HPDE6-E6E7 (cell line): Measurements from ENCODE around the gene ATXN7.

ENCODE experiments used
- DNase-seq: peaks from one replicate; pipeline ENCODE4 v3.0.0; 2011; ENCODE audit warnings: missing footprints; ENCODE audit errors: extremely low spot score

Gene ATXN7

GRCh38 chr3:63863150-63864007 is at the start of gene ATXN7, which contains the start of gene THOC7:
TSS of gene ATXN7 (plus strand) at chr3:63863867. CDS start at chr3:63912599, 48,732 bp downstream.
TSS of gene THOC7 (minus strand) at chr3:63863805. CDS start at chr3:63863790, 15 bp downstream.
- no peak for DNase-seq

GRCh38 chr3:63814237-63814636 is 49.4 kb upstream of the ATXN7 start:
- no peak for DNase-seq

GRCh38 chr3:63817225-63817624 is 46.4 kb upstream of the ATXN7 start:
- DNase-seq, result no peak

GRCh38 chr3:63818282-63819150 is 45.2 kb upstream of the ATXN7 start:
- DNase-seq, result no peak

- DNase-seq, result no peak
These were observed 44.6 kb upstream of the ATXN7 start, which contains the start of gene C3orf49 for GRCh38 chr3:63819151-63819398. TSS of gene C3orf49 (plus strand) at chr3:63819299. CDS start at chr3:63819472, 173 bp downstream.

GRCh38 chr3:63824309-63824708 is 39.4 kb upstream of the ATXN7 start:
- peak; percentile 6 for DNase-seq

- no peak for DNase-seq
These were observed 33.1 kb upstream of the ATXN7 start for GRCh38 chr3:63830526-63830925.

GRCh38 chr3:63832395-63832794 is 31.3 kb upstream of the ATXN7 start:
- DNase-seq, result no peak

- no peak for DNase-seq
These were observed 22.0 kb upstream of the ATXN7 start for GRCh38 chr3:63841704-63842103.

- DNase-seq, result no peak
These were observed 21.5 kb upstream of the ATXN7 start for GRCh38 chr3:63842127-63842526.

- no peak for DNase-seq
These were observed 18.5 kb upstream of the ATXN7 start for GRCh38 chr3:63845215-63845614.

- DNase-seq, result no peak
These were observed 15.8 kb upstream of the ATXN7 start for GRCh38 chr3:63847718-63848450.

GRCh38 chr3:63849175-63849574 is 14.5 kb upstream of the ATXN7 start:
- DNase-seq, result no peak

GRCh38 chr3:63851287-63851686 is 12.4 kb upstream of the ATXN7 start:
- no peak for DNase-seq

- DNase-seq, result no peak
These were observed 10.6 kb upstream of the ATXN7 start for GRCh38 chr3:63853106-63853505.

GRCh38 chr3:63855333-63855940 is 8.2 kb upstream of the ATXN7 start:
- DNase-seq, result no peak

GRCh38 chr3:63857311-63857710 is 6.4 kb upstream of the ATXN7 start:
- no peak for DNase-seq

GRCh38 chr3:63860776-63861175 is 2.9 kb upstream of the ATXN7 start:
- no peak for DNase-seq

GRCh38 chr3:63861306-63861705 is 2.4 kb upstream of the ATXN7 start:
- DNase-seq, result no peak

GRCh38 chr3:63862804-63863149 is 890 bp upstream of the ATXN7 start:
- no peak for DNase-seq

GRCh38 chr3:63864008-63864964 is 619 bp downstream of the ATXN7 start:
- DNase-seq, result no peak
